HepG2 (cell line): Measurements from ENCODE around the gene THSD8. TPM values are rescaled to one million over a fixed set of nuclear protein-coding genes. Genes with fewer than 3 reads are reported as not detected.

ENCODE experiments used
- DNMT3B ChIP-seq: conservative IDR thresholded peaks from 2 replicates; pipeline ENCODE4 v1.6.1; 2016; ENCODE audit warnings: missing biosample characterization, control low read depth
- ELF3 ChIP-seq: IDR thresholded peaks from 2 replicates; pipeline ENCODE4 v1.6.1; 2016; ENCODE audit warnings: missing genetic modification reagents, missing compliant biosample characterization
- GABPB1 ChIP-seq: IDR thresholded peaks from 2 replicates; pipeline ENCODE4 v1.6.1; 2016; ENCODE audit warnings: mild to moderate bottlenecking, missing genetic modification reagents, moderate library complexity, missing compliant biosample characterization
- MXI1 ChIP-seq: IDR thresholded peaks from 3 replicates; pipeline ENCODE4 v1.6.1; 2012; ENCODE audit warnings: low read depth, low read length, inconsistent platforms, borderline replicate concordance
- NFE2 ChIP-seq: sonication (generic); formaldehyde crosslinking; IDR thresholded peaks from 2 replicates; pipeline ENCODE4 v1.4.0; 2020; ENCODE audit warnings: missing genetic modification reagents
- POLR2AphosphoS2 ChIP-seq: IDR thresholded peaks from 2 replicates; pipeline ENCODE4 v1.6.1; 2011; ENCODE audit warnings: low read depth, low read length, improper control_type of control experiment
- RARA ChIP-seq: IDR thresholded peaks from 2 replicates; pipeline ENCODE4 v1.6.1; 2016; ENCODE audit warnings: missing genetic modification reagents, missing compliant biosample characterization
- RFXAP ChIP-seq: sonication (generic); formaldehyde crosslinking; IDR thresholded peaks from 2 replicates; pipeline ENCODE4 v1.4.0; 2020; ENCODE audit warnings: missing genetic modification reagents, borderline replicate concordance
- ZFP1 ChIP-seq: IDR thresholded peaks from 2 replicates; pipeline ENCODE4 v1.6.1; 2016
- ZNF296 ChIP-seq: sonication (generic); formaldehyde crosslinking; conservative IDR thresholded peaks from 2 replicates; pipeline ENCODE4 v1.5.0; 2020; ENCODE audit warnings: mild to moderate bottlenecking, missing genetic modification reagents
- ZNF530 ChIP-seq: sonication (generic); formaldehyde crosslinking; IDR thresholded peaks from 2 replicates; pipeline ENCODE4 v1.5.0; 2020; ENCODE audit warnings: low read depth, mild to moderate bottlenecking, missing genetic modification reagents
- ZSCAN31 ChIP-seq: sonication (generic); formaldehyde crosslinking; IDR thresholded peaks from 2 replicates; pipeline ENCODE4 v1.5.0; 2020; ENCODE audit warnings: low read depth, mild to moderate bottlenecking, missing genetic modification reagents
- polyA plus RNA-seq, 8 experiments: library from polyadenylated mRNA; depleted of rRNA in 3 of 8; stranded (reverse) in 7 of 8; unstranded in 1 of 8; fragments of >200 nt; fragmentation: Illumina TruSeq in 4 of 8; extraction: Trizol in 4 of 8; gene quantifications; 2 replicates each; pipeline versions ENCODE4 v1.2.1 to v1.2.3, GENCODE V29; 2011 to 2016; ENCODE audit warnings: low read depth in 4 of 8, missing spikeins in 1 of 8, mixed read lengths in 1 of 8; ENCODE audit not compliant: insufficient read depth in 1 of 8
- total RNA-seq, 5 experiments: library from RNA; depleted of rRNA; stranded (reverse); fragments of >200 nt; fragmentation: Illumina TruSeq; extraction: Trizol; gene quantifications; 2 replicates each; pipeline ENCODE4 v1.2.3, GENCODE V29; 2016; ENCODE audit warnings: low read depth in 1 of 5
- TF ChIP-seq, protein P1 (sequence below): sonication (generic); formaldehyde crosslinking; conservative IDR thresholded peaks from 2 replicates; pipeline ENCODE4 v1.5.0; 2020; ENCODE audit warnings: missing genetic modification reagents
- TF ChIP-seq, protein P2 (sequence below), 2 experiments: sonication (generic) in 1 of 2; formaldehyde crosslinking in 1 of 2; IDR thresholded peaks; 2 replicates each; pipeline versions ENCODE4 v1.5.1 to v1.6.1; 2011 to 2020; ENCODE audit warnings: borderline replicate concordance in 1 of 2, low read depth in 1 of 2, low read length in 1 of 2, mild to moderate bottlenecking in 1 of 2, missing genetic modification reagents in 1 of 2, moderate library complexity in 1 of 2
- TF ChIP-seq, protein P3 (sequence below): sonication (generic); formaldehyde crosslinking; conservative IDR thresholded peaks from 2 replicates; pipeline ENCODE4 v1.4.0; 2020; ENCODE audit warnings: missing genetic modification reagents
- TF ChIP-seq, protein P4 (sequence below): sonication (generic); formaldehyde crosslinking; IDR thresholded peaks from 2 replicates; pipeline ENCODE4 v1.5.0; 2020; ENCODE audit warnings: mild to moderate bottlenecking, missing genetic modification reagents, moderate library complexity
- TF ChIP-seq, protein P5 (sequence below): sonication (generic); formaldehyde crosslinking; IDR thresholded peaks from 2 replicates; pipeline ENCODE4 v1.8.0; 2022; ENCODE audit warnings: mild to moderate bottlenecking, missing genetic modification reagents

The THSD8 gene
- total and polyA plus RNA-seq, 2 of the 13 experiments (the other 11 are each of a cell fraction or from before 2014, with no cell fraction given) = 4.8 to 14.9 TPM

DNA sequence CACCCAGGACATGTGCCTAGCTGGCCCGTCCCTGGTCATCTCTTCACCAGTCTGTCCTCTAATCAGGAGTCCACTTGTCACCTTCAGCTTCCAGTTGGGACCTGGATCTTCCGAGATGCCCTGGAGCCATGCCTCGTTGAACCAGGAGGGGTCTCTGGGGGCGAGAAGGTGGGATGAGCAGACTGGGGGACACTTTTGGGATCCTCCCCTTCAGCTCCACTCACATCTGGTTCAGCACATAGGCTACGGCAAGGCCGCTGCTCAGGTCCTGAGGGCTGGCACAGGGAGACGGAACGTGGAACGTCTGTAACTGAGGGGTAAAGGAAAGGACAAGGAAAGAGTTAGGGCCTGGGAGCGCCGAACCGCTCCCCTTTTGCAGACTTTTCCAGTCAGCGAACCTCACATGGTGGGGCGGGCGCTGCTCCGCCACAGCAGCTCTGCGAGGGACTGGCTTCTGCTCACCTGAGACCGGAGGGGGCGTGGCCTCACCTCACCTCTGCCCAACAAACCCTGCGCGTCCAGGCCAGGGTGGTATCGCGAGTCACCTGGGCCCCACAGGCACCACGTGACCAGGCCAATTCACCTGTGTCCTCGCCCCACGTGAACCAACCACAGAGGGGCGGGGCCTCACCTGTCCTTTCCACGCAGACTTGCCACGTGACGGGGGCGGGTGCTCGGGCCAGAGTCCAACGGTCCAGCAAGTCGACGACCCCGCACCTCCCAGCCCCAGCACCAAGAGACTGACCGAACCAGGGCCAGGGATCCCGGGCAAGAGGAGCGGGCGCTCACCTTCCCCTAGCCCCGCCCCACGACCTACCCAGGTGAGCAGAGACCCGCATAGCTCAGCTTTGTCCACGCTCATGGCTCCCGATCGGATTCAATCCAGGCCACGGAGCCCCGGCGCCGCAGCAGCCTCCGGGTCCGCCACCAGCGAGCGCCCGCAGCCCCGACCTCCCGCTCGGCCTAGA, 27.0 kb upstream of the THSD8 start, which contains the start of gene HOOK2 (continued):
- TF ChIP-seq, protein P1, sequence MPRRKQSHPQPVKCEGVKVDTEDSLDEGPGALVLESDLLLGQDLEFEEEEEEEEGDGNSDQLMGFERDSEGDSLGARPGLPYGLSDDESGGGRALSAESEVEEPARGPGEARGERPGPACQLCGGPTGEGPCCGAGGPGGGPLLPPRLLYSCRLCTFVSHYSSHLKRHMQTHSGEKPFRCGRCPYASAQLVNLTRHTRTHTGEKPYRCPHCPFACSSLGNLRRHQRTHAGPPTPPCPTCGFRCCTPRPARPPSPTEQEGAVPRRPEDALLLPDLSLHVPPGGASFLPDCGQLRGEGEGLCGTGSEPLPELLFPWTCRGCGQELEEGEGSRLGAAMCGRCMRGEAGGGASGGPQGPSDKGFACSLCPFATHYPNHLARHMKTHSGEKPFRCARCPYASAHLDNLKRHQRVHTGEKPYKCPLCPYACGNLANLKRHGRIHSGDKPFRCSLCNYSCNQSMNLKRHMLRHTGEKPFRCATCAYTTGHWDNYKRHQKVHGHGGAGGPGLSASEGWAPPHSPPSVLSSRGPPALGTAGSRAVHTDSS (CRISPR knock-in tag) = no peak
- TF ChIP-seq POLR2AphosphoS2 = no peak
- TF ChIP-seq ZFP1 (CRISPR knock-in tag) = no peak
- TF ChIP-seq GABPB1 = 0 out of 2 replicates have a peak, but pooled peaks have one; percentile 68
- TF ChIP-seq RFXAP (CRISPR knock-in tag) = 0 out of 2 replicates have a peak, but pooled peaks have one; percentile 8
- TF ChIP-seq ZSCAN31 = peak; percentile 67; the same call in 1 of the 2 replicates
- TF ChIP-seq, protein P2, sequence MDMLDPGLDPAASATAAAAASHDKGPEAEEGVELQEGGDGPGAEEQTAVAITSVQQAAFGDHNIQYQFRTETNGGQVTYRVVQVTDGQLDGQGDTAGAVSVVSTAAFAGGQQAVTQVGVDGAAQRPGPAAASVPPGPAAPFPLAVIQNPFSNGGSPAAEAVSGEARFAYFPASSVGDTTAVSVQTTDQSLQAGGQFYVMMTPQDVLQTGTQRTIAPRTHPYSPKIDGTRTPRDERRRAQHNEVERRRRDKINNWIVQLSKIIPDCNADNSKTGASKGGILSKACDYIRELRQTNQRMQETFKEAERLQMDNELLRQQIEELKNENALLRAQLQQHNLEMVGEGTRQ (IDR thresholded peaks at IDR 0.05; ENCODE audit: low read depth, low read length) = peak; percentile 86
- TF ChIP-seq, protein P2 (CRISPR knock-in tag; IDR thresholded peaks at IDR 0.05; ENCODE audit: borderline replicate concordance) = peak; percentile 91; the same call in 1 of the 2 replicates
- TF ChIP-seq MXI1 = no peak
- TF ChIP-seq ZNF530 = no peak
- TF ChIP-seq ELF3 (CRISPR knock-in tag) = no peak
- TF ChIP-seq ZNF296 (CRISPR knock-in tag) = no peak
- no peak for TF ChIP-seq NFE2 (CRISPR knock-in tag)
- TF ChIP-seq, protein P3, sequence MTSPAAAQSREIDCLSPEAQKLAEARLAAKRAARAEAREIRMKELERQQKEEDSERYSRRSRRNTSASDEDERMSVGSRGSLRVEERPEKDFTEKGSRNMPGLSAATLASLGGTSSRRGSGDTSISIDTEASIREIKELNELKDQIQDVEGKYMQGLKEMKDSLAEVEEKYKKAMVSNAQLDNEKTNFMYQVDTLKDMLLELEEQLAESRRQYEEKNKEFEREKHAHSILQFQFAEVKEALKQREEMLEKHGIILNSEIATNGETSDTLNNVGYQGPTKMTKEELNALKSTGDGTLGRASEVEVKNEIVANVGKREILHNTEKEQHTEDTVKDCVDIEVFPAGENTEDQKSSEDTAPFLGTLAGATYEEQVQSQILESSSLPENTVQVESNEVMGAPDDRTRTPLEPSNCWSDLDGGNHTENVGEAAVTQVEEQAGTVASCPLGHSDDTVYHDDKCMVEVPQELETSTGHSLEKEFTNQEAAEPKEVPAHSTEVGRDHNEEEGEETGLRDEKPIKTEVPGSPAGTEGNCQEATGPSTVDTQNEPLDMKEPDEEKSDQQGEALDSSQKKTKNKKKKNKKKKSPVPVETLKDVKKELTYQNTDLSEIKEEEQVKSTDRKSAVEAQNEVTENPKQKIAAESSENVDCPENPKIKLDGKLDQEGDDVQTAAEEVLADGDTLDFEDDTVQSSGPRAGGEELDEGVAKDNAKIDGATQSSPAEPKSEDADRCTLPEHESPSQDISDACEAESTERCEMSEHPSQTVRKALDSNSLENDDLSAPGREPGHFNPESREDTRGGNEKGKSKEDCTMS (CRISPR knock-in tag) = no peak
- TF ChIP-seq, protein P4, sequence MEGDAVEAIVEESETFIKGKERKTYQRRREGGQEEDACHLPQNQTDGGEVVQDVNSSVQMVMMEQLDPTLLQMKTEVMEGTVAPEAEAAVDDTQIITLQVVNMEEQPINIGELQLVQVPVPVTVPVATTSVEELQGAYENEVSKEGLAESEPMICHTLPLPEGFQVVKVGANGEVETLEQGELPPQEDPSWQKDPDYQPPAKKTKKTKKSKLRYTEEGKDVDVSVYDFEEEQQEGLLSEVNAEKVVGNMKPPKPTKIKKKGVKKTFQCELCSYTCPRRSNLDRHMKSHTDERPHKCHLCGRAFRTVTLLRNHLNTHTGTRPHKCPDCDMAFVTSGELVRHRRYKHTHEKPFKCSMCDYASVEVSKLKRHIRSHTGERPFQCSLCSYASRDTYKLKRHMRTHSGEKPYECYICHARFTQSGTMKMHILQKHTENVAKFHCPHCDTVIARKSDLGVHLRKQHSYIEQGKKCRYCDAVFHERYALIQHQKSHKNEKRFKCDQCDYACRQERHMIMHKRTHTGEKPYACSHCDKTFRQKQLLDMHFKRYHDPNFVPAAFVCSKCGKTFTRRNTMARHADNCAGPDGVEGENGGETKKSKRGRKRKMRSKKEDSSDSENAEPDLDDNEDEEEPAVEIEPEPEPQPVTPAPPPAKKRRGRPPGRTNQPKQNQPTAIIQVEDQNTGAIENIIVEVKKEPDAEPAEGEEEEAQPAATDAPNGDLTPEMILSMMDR (CRISPR knock-in tag) = 0 out of 2 replicates have a peak, but pooled peaks have one; percentile 12
- no peak for TF ChIP-seq RARA
- 0 out of 2 replicates have a peak, but pooled peaks have one; percentile 52 for TF ChIP-seq DNMT3B (CRISPR knock-in tag)
- TF ChIP-seq, protein P5, sequence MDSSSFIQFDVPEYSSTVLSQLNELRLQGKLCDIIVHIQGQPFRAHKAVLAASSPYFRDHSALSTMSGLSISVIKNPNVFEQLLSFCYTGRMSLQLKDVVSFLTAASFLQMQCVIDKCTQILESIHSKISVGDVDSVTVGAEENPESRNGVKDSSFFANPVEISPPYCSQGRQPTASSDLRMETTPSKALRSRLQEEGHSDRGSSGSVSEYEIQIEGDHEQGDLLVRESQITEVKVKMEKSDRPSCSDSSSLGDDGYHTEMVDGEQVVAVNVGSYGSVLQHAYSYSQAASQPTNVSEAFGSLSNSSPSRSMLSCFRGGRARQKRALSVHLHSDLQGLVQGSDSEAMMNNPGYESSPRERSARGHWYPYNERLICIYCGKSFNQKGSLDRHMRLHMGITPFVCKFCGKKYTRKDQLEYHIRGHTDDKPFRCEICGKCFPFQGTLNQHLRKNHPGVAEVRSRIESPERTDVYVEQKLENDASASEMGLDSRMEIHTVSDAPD (CRISPR knock-in tag) = no peak
